Measurements from ENCODE around the gene SOX3.

GRCh38 chrX:140507982-140508305 lies 3.1 kb upstream of the SOX3 start:
- TF ChIP-seq, protein P1, sequence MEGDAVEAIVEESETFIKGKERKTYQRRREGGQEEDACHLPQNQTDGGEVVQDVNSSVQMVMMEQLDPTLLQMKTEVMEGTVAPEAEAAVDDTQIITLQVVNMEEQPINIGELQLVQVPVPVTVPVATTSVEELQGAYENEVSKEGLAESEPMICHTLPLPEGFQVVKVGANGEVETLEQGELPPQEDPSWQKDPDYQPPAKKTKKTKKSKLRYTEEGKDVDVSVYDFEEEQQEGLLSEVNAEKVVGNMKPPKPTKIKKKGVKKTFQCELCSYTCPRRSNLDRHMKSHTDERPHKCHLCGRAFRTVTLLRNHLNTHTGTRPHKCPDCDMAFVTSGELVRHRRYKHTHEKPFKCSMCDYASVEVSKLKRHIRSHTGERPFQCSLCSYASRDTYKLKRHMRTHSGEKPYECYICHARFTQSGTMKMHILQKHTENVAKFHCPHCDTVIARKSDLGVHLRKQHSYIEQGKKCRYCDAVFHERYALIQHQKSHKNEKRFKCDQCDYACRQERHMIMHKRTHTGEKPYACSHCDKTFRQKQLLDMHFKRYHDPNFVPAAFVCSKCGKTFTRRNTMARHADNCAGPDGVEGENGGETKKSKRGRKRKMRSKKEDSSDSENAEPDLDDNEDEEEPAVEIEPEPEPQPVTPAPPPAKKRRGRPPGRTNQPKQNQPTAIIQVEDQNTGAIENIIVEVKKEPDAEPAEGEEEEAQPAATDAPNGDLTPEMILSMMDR (conservative IDR thresholded peaks at IDR 0.05; ENCODE audit: low read length) = no peak
- no peak for TF ChIP-seq EZH2phosphoT487 (IDR thresholded peaks at IDR 0.05; ENCODE audit: borderline replicate concordance, low read depth, low read length)

All from OCI-LY7 (cell line).